Measurements from ENCODE around the gene DEFB128. TPM values are rescaled to one million over a fixed set of nuclear protein-coding genes. Genes with fewer than 3 reads are reported as not detected.

Gene DEFB128
- total and polyA plus RNA-seq, 2 donors (not counting 3 experiments of a cell fraction or from before 2014, with no cell fraction given): not detected

- no peak overlapping the region for H3K9ac ChIP-seq (replicated peaks; ENCODE audit: extremely low read depth, insufficient read depth, low read length)
- no peaks in the 10 kb centered on the region for H3K9me1 ChIP-seq (replicated peaks; ENCODE audit: control insufficient read depth, extremely low read depth, insufficient read depth, low read length)
- intact Hi-C loops (cut with micrococcal nuclease): no loop called here
- H3K27me3 ChIP-seq (ENCODE audit: control insufficient read depth in 2 of 2, insufficient read depth in 2 of 2, low read length in 2 of 2): peaks cover 8 to 15% of the 10 kb centered on the region in 2 experiments
- dilution Hi-C loops (cut with MboI; ENCODE audit: extremely low pct_ligation_motif_present, low sequenced_read_pairs): no loop called here
- FAIRE-seq (no peak), DNase-seq (ENCODE audit: low read depth, low spot score) (no peak)
- H4K20me1 ChIP-seq (replicated peaks; ENCODE audit: control insufficient read depth, extremely low read depth, insufficient read depth, low read length): no peaks in the 10 kb centered on the region
- no peaks in the 10 kb centered on the region for H3K36me3 ChIP-seq (ENCODE audit: control insufficient read depth in 2 of 2, extremely low read depth in 1 of 2, insufficient read depth in 2 of 2, low read length in 2 of 2)
- H3K27ac ChIP-seq (ENCODE audit: insufficient read depth, low read depth, low read length): no peak overlapping the region
- ChIA-PET POLR2A (no interaction called here), CTCF (interaction anchor here (0.6 to 2.0 kb wide), 4 partner anchors 9 to 52 kb away, joined by 3 to 8 read pairs (median 4); no protein-coding TSS in a partner anchor)
- H3K4me1 ChIP-seq (ENCODE audit: control insufficient read depth, extremely low read depth, insufficient read depth, low read length): no peaks in the 10 kb centered on the region
- no peak for TF ChIP-seq EZH2 (IDR thresholded peaks at IDR 0.05; ENCODE audit: borderline replicate concordance, low read depth, low read length, severe bottlenecking)
- TF ChIP-seq POLR2A (IDR thresholded peaks at IDR 0.05; ENCODE audit: low read depth, low read length): no peak
- no peak for TF ChIP-seq MAX (IDR thresholded peaks at IDR 0.05; ENCODE audit: insufficient read depth, insufficient read length)
- no peak for TF ChIP-seq POLR2AphosphoS5 (IDR thresholded peaks at IDR 0.05; ENCODE audit: insufficient read depth, low read depth, low read length)
- TF ChIP-seq MYC (IDR thresholded peaks at IDR 0.05; ENCODE audit: low read depth, low read length): no peak
- no peak for TF ChIP-seq JUN (IDR thresholded peaks at IDR 0.05; ENCODE audit: borderline replicate concordance, insufficient read depth, insufficient read length, low read depth)
- TF ChIP-seq GATA2 (IDR thresholded peaks at IDR 0.05; ENCODE audit: insufficient read depth, insufficient read length, low read depth, low read length): no peak
- no peak for TF ChIP-seq FOS (IDR thresholded peaks at IDR 0.05; ENCODE audit: borderline replicate concordance, insufficient read depth, low read length)
- no peak for TF ChIP-seq CTCF (IDR thresholded peaks at IDR 0.05; ENCODE audit: extremely low read depth in 1 of 2, insufficient read depth in 1 of 2, low read depth in 1 of 2, low read length in 2 of 2)
- no TSS peak for BruUV-seq (replicated peaks)
- H3K79me2 ChIP-seq (ENCODE audit: control insufficient read depth, insufficient read depth, low read length): no peaks in the 10 kb centered on the region
- H3K9me3 ChIP-seq (replicated peaks; ENCODE audit: control insufficient read depth, insufficient read depth, low read length): no peaks in the 10 kb centered on the region
- H2AFZ ChIP-seq (ENCODE audit: low read depth, low read length): no peak overlapping the region
- no peak overlapping the region for H3K4me3 ChIP-seq (replicated peaks in 1 of 3; ENCODE audit: insufficient read depth in 1 of 3, low read depth in 1 of 3, low read length in 3 of 3)
- H3K4me2 ChIP-seq (ENCODE audit: insufficient read depth, low read length): no peak overlapping the region
Measured at GRCh38 chr20:214383-214782, 24.9 kb upstream of the DEFB128 start.

Measured in endothelial cell of umbilical vein (primary cell).